HEK293 (cell line): ENCODE data around the gene NIT1.

Source experiments
- BCL11B ChIP-seq: fragments of 450-650 bp; formaldehyde crosslinking; IDR thresholded peaks from 2 replicates; pipeline ENCODE4 v1.5.1; 2016; ENCODE audit warnings: low read depth, missing biosample characterization, missing genetic modification characterization
- KLF10 ChIP-seq: fragments of 450-650 bp; IDR thresholded peaks from 2 replicates; pipeline ENCODE4 v1.5.1; 2018; ENCODE audit warnings: missing biosample characterization, mild to moderate bottlenecking, missing genetic modification characterization
- KLF16 ChIP-seq: fragments of 450-650 bp; formaldehyde crosslinking; IDR thresholded peaks from 2 replicates; pipeline ENCODE4 v1.5.1; 2017; ENCODE audit warnings: missing biosample characterization, missing genetic modification characterization
- MZF1 ChIP-seq: fragments of 450-650 bp; formaldehyde crosslinking; IDR thresholded peaks from 2 replicates; pipeline ENCODE4 v1.5.1; 2017; ENCODE audit warnings: missing biosample characterization, missing genetic modification characterization, borderline replicate concordance
- PRDM6 ChIP-seq: fragments of 450-650 bp; formaldehyde crosslinking; IDR thresholded peaks from 2 replicates; pipeline ENCODE4 v1.5.1; 2017; ENCODE audit warnings: missing biosample characterization, missing genetic modification characterization
- REST ChIP-seq: fragments of 450-650 bp; formaldehyde crosslinking; IDR thresholded peaks from 2 replicates; pipeline ENCODE4 v1.5.1; 2016; ENCODE audit warnings: missing biosample characterization, missing genetic modification characterization
- TRIM28 ChIP-seq: IDR thresholded peaks from 2 replicates; pipeline ENCODE4 v1.6.1; 2011; ENCODE audit warnings: low read length, control low read depth, borderline replicate concordance
- ZBTB20 ChIP-seq: fragments of 450-650 bp; formaldehyde crosslinking; IDR thresholded peaks from 2 replicates; pipeline ENCODE4 v1.5.1; 2016; ENCODE audit warnings: missing biosample characterization, missing genetic modification characterization
- ZBTB7A ChIP-seq: fragments of 450-650 bp; formaldehyde crosslinking; IDR thresholded peaks from 2 replicates; pipeline ENCODE4 v1.5.1; 2016; ENCODE audit warnings: low read depth, missing biosample characterization, missing genetic modification characterization
- ZBTB8A ChIP-seq: fragments of 450-650 bp; formaldehyde crosslinking; IDR thresholded peaks from 2 replicates; pipeline ENCODE4 v1.5.1; 2016; ENCODE audit warnings: missing biosample characterization, missing genetic modification characterization
- ZFP37 ChIP-seq: fragments of 450-650 bp; formaldehyde crosslinking; IDR thresholded peaks from 2 replicates; pipeline ENCODE4 v1.5.1; 2016; ENCODE audit warnings: missing biosample characterization, missing genetic modification characterization
- ZIC2 ChIP-seq: fragments of 450-650 bp; formaldehyde crosslinking; IDR thresholded peaks from 2 replicates; pipeline ENCODE4 v1.5.1; 2016; ENCODE audit warnings: missing biosample characterization, missing genetic modification characterization
- ZNF112 ChIP-seq: fragments of 450-650 bp; formaldehyde crosslinking; IDR thresholded peaks from 2 replicates; pipeline ENCODE4 v1.5.0; 2017; ENCODE audit warnings: missing biosample characterization, missing genetic modification characterization
- ZNF133 ChIP-seq: fragments of 450-650 bp; formaldehyde crosslinking; IDR thresholded peaks from 2 replicates; pipeline ENCODE4 v1.5.1; 2016; ENCODE audit warnings: missing biosample characterization, missing genetic modification characterization
- ZNF138 ChIP-seq: fragments of 450-650 bp; formaldehyde crosslinking; IDR thresholded peaks from 2 replicates; pipeline ENCODE4 v1.5.1; 2016; ENCODE audit warnings: missing biosample characterization, missing genetic modification characterization, borderline replicate concordance
- ZNF23 ChIP-seq: fragments of 450-650 bp; formaldehyde crosslinking; IDR thresholded peaks from 2 replicates; pipeline ENCODE4 v1.5.1; 2016; ENCODE audit warnings: missing biosample characterization, missing genetic modification characterization, borderline replicate concordance
- ZNF354C ChIP-seq: fragments of 450-650 bp; formaldehyde crosslinking; IDR thresholded peaks from 2 replicates; pipeline ENCODE4 v1.5.1; 2016; ENCODE audit warnings: missing biosample characterization, missing genetic modification characterization, low read depth, borderline replicate concordance
- ZNF366 ChIP-seq: fragments of 450-650 bp; formaldehyde crosslinking; conservative IDR thresholded peaks from 2 replicates; pipeline ENCODE4 v1.5.1; 2016; ENCODE audit warnings: missing biosample characterization, missing genetic modification characterization
- ZNF37A ChIP-seq: fragments of 450-650 bp; IDR thresholded peaks from 2 replicates; pipeline ENCODE4 v1.5.1; 2018; ENCODE audit warnings: missing biosample characterization, missing genetic modification characterization
- ZNF394 ChIP-seq: fragments of 450-650 bp; formaldehyde crosslinking; IDR thresholded peaks from 2 replicates; pipeline ENCODE4 v1.5.1; 2016; ENCODE audit warnings: missing biosample characterization, missing genetic modification characterization, mild to moderate bottlenecking, moderate library complexity, borderline replicate concordance
- ZNF513 ChIP-seq: fragments of 450-650 bp; IDR thresholded peaks from 2 replicates; pipeline ENCODE4 v1.5.1; 2018; ENCODE audit warnings: missing biosample characterization, missing genetic modification characterization
- ZNF624 ChIP-seq: fragments of 450-650 bp; formaldehyde crosslinking; IDR thresholded peaks from 2 replicates; pipeline ENCODE4 v1.5.1; 2017; ENCODE audit warnings: missing biosample characterization, missing genetic modification characterization
- ZNF664 ChIP-seq: fragments of 450-650 bp; formaldehyde crosslinking; IDR thresholded peaks from 2 replicates; pipeline ENCODE4 v1.5.1; 2016; ENCODE audit warnings: missing biosample characterization, missing genetic modification characterization
- ZNF704 ChIP-seq: fragments of 450-650 bp; formaldehyde crosslinking; IDR thresholded peaks from 2 replicates; pipeline ENCODE4 v1.5.1; 2016; ENCODE audit warnings: missing biosample characterization, missing genetic modification characterization
- ZNF76 ChIP-seq: fragments of 450-650 bp; formaldehyde crosslinking; IDR thresholded peaks from 2 replicates; pipeline ENCODE4; 2016; ENCODE audit warnings: low read depth, missing biosample characterization, missing genetic modification characterization, borderline replicate concordance
- ZNF792 ChIP-seq: fragments of 450-650 bp; formaldehyde crosslinking; IDR thresholded peaks from 2 replicates; pipeline ENCODE4 v1.5.1; 2016; ENCODE audit warnings: missing biosample characterization, missing genetic modification characterization
- TF ChIP-seq, protein P1 (sequence below): fragments of 450-650 bp; formaldehyde crosslinking; IDR thresholded peaks from 2 replicates; pipeline ENCODE4 v1.5.1; 2016; ENCODE audit warnings: missing biosample characterization, missing genetic modification characterization
- TF ChIP-seq, protein P2 (sequence below): fragments of 450-650 bp; formaldehyde crosslinking; IDR thresholded peaks from 2 replicates; pipeline ENCODE4 v1.5.1; 2016; ENCODE audit warnings: missing biosample characterization, missing genetic modification characterization, low read depth
- TF ChIP-seq, protein P3 (sequence below): fragments of 450-650 bp; formaldehyde crosslinking; IDR thresholded peaks from 2 replicates; pipeline ENCODE4 v1.5.1; 2016; ENCODE audit warnings: missing biosample characterization, missing genetic modification characterization, borderline replicate concordance

NIT1 gene

GRCh38 chr1:161074676-161075368, 43.1 kb upstream of the NIT1 start (continued):
- TF ChIP-seq REST (no peak), TRIM28 (no peak), ZNF112 (tag by site-specific recombination) (no peak), ZNF704 (tag by site-specific recombination) (0 out of 2 replicates have a peak, but pooled peaks have one; percentile 19), MZF1 (no peak), ZFP37 (no peak), ZBTB20 (tag by site-specific recombination) (peak; percentile 41; the same call in 1 of the 2 replicates), ZNF76 (tag by site-specific recombination) (no peak), ZNF366 (tag by site-specific recombination) (no peak; the same call in 1 of the 2 replicates), ZBTB7A (no peak), ZBTB8A (tag by site-specific recombination) (peak; percentile 25; the same call in 1 of the 2 replicates), ZNF792 (no peak), ZNF513 (tag by site-specific recombination) (no peak), ZNF624 (tag by site-specific recombination) (no peak), ZIC2 (tag by site-specific recombination) (peak; percentile 45), ZNF138 (tag by site-specific recombination) (no peak), PRDM6 (no peak), BCL11B (tag by site-specific recombination) (no peak), ZNF23 (tag by site-specific recombination) (no peak), ZNF664 (no peak), ZNF133 (no peak), KLF16 (no peak), ZNF37A (no peak), KLF10 (no peak), ZNF354C (no peak), ZNF394 (tag by site-specific recombination) (peak; percentile 22; the same call in 1 of the 2 replicates)
- TF ChIP-seq, protein P1, sequence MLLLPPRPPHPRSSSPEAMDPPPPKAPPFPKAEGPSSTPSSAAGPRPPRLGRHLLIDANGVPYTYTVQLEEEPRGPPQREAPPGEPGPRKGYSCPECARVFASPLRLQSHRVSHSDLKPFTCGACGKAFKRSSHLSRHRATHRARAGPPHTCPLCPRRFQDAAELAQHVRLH (tag by site-specific recombination), result no peak
- TF ChIP-seq, protein P2, sequence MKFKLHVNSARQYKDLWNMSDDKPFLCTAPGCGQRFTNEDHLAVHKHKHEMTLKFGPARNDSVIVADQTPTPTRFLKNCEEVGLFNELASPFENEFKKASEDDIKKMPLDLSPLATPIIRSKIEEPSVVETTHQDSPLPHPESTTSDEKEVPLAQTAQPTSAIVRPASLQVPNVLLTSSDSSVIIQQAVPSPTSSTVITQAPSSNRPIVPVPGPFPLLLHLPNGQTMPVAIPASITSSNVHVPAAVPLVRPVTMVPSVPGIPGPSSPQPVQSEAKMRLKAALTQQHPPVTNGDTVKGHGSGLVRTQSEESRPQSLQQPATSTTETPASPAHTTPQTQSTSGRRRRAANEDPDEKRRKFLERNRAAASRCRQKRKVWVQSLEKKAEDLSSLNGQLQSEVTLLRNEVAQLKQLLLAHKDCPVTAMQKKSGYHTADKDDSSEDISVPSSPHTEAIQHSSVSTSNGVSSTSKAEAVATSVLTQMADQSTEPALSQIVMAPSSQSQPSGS (tag by site-specific recombination), result peak; percentile 92
- TF ChIP-seq, protein P3, sequence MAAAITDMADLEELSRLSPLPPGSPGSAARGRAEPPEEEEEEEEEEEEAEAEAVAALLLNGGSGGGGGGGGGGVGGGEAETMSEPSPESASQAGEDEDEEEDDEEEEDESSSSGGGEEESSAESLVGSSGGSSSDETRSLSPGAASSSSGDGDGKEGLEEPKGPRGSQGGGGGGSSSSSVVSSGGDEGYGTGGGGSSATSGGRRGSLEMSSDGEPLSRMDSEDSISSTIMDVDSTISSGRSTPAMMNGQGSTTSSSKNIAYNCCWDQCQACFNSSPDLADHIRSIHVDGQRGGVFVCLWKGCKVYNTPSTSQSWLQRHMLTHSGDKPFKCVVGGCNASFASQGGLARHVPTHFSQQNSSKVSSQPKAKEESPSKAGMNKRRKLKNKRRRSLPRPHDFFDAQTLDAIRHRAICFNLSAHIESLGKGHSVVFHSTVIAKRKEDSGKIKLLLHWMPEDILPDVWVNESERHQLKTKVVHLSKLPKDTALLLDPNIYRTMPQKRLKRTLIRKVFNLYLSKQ (tag by site-specific recombination), result no peak
